Gastroesophageal sphincter (tissue), 4 donors: ENCODE data around the gene NINL. TPM values are rescaled to one million over a fixed set of nuclear protein-coding genes. Genes with fewer than 3 reads are reported as not detected.

Experiments used
- ATAC-seq: fragments of 150-250 bp; one replicate; pipeline ENCODE4 v1.9.1; 2016; ENCODE audit warnings: mild to moderate bottlenecking, moderate library complexity
- H3K27ac ChIP-seq, 4 donors: fragments of 200-600 bp; sonication (generic) in 3 of 4; 1 replicate in 3 of 4; 2 replicates in 1 of 4; pipeline ENCODE4 v1.5.1; 2016 to 2019
- H3K27me3 ChIP-seq: fragments of 200-600 bp; sonication (generic); one replicate; pipeline ENCODE4 v1.5.1; 2019
- H3K36me3 ChIP-seq, 2 donors: fragments of 200-600 bp; sonication (generic); one replicate each; pipeline ENCODE4 v1.5.1; 2019; ENCODE audit warnings: control low read depth in 1 of 2
- H3K4me1 ChIP-seq, 3 donors: fragments of 200-600 bp; sonication (generic); 1 replicate in 2 of 3; 2 replicates in 1 of 3; pipeline ENCODE4 v1.5.1; 2016 to 2019; ENCODE audit warnings: control low read depth in 2 of 3
- H3K4me3 ChIP-seq, 2 donors: fragments of 200-600 bp; sonication (generic); one replicate each; pipeline ENCODE4 v1.5.1; 2019; ENCODE audit warnings: mild to moderate bottlenecking in 1 of 2, moderate library complexity in 1 of 2
- H3K9me3 ChIP-seq, 3 donors: fragments of 200-600 bp; sonication (generic); one replicate each; pipeline ENCODE4 v1.5.1; 2017 to 2019; ENCODE audit warnings: control low read depth in 2 of 3
- CTCF ChIP-seq, 4 experiments: fragments of 200-600 bp in 2 of 4; fragments of 450-650 bp in 2 of 4; sonication (generic) in 1 of 4; IDR thresholded peaks; one replicate each; pipeline ENCODE4 v1.5.1; 2017 to 2019; ENCODE audit warnings: antibody characterized with exemption in 4 of 4, mild to moderate bottlenecking in 2 of 4, moderate library complexity in 2 of 4
- EP300 ChIP-seq: sonication (generic); formaldehyde crosslinking; IDR thresholded peaks from one replicate; pipeline ENCODE4 v1.6.1; 2017; ENCODE audit warnings: antibody characterized with exemption, mild to moderate bottlenecking
- POLR2A ChIP-seq, 2 donors: fragments of 450-650 bp; IDR thresholded peaks; one replicate each; pipeline ENCODE4 v1.6.1; 2017; ENCODE audit warnings: antibody characterized with exemption in 2 of 2, mild to moderate bottlenecking in 2 of 2, moderate library complexity in 1 of 2
- POLR2AphosphoS5 ChIP-seq: sonication (generic); formaldehyde crosslinking; IDR thresholded peaks from one replicate; pipeline ENCODE4 v1.6.1; 2017; ENCODE audit warnings: antibody characterized with exemption
- WGBS, 2 donors: methylation state at CpG; one replicate each; pipeline ENCODE4 v1.1.5; 2018; ENCODE audit warnings: low coverage in 1 of 2; 5-methylcytosine and 5-hydroxymethylcytosine counted together
- total RNA-seq, 4 donors: library from RNA; depleted of rRNA; stranded (reverse); fragments of >200 nt; gene quantifications; one replicate each; pipeline ENCODE4 v1.1.0, GENCODE V29; 2016

Gene NINL
- total RNA-seq, 4 donors from 2014 or later, result 4.2 to 7.5 (median 5.8) TPM

DNA sequence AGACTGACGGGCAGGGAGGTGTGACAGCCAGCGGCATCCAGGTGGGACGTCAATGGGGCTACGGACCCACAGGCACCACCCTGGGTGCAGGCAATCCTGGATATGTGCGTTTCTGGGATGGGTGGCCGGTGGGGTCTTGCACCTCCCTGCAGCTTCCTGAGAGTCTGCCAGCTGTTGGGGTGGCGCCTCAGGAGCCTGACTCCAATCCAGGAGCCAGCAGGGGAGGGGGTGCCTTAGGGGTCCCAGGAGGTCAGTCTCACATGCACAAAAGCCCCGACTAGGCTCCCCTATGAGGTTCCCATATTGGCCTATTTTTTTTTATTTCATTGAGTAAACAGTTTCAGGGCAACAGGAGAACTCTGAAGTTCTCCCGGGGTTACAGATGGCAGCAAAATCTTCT is 104.5 kb downstream of the NINL start:
- TF ChIP-seq EP300, result no peak
- no peak for TF ChIP-seq POLR2A (IDR thresholded peaks at IDR 0.05)
- no peak for TF ChIP-seq POLR2AphosphoS5
- no peak for TF ChIP-seq CTCF (IDR thresholded peaks at IDR 0.05)
- H3K4me1 ChIP-seq, result no peaks in the 10 kb centered on the region
- no peaks in the 10 kb centered on the region for H3K9me3 ChIP-seq
- H3K4me3 ChIP-seq, result no peak overlapping the region
- WGBS, 2 donors, result 100% methylated on average over 2 of the region's 9 CpGs; no CpG with 5 or more reads in 1 of the 2 donors
- H3K27ac ChIP-seq, result no peak overlapping the region
- no peaks in the 10 kb centered on the region for H3K27me3 ChIP-seq
- H3K36me3 ChIP-seq, result peaks cover 0 to 88% of the 10 kb centered on the region in 2 donors
- no peak for ATAC-seq

GRCh38 chr20:25480156-25480555 is 105.2 kb downstream of the NINL start:
- no peak for ATAC-seq
- Histone ChIP-seq H3K27me3 (no peaks in the 10 kb centered on the region), H3K36me3 (peaks cover 0 to 86% of the 10 kb centered on the region in 2 donors), H3K4me1 (no peaks in the 10 kb centered on the region), H3K27ac (no peak overlapping the region), H3K4me3 (no peak overlapping the region), H3K9me3 (no peaks in the 10 kb centered on the region)
- WGBS, 2 donors, result 82 to 87% methylated on average over 3 to 6 of the region's 7 CpGs
- no peak for TF ChIP-seq EP300
- no peak for TF ChIP-seq POLR2AphosphoS5
- TF ChIP-seq CTCF (IDR thresholded peaks at IDR 0.05), result no peak
- TF ChIP-seq POLR2A (IDR thresholded peaks at IDR 0.05), result no peak

- H3K36me3 ChIP-seq, result peaks cover 0 to 81% of the 10 kb centered on the region in 2 donors
- WGBS, 2 donors, result 75 to 76% methylated on average over 3 to 5 of the region's 5 CpGs
- H3K9me3 ChIP-seq, result no peaks in the 10 kb centered on the region
- no peak for TF ChIP-seq POLR2A (IDR thresholded peaks at IDR 0.05)
- no peak for TF ChIP-seq POLR2AphosphoS5
- no peak for TF ChIP-seq CTCF (IDR thresholded peaks at IDR 0.05)
- TF ChIP-seq EP300, result no peak
- no peak overlapping the region for H3K27ac ChIP-seq
- no peaks in the 10 kb centered on the region for H3K4me1 ChIP-seq
- H3K4me3 ChIP-seq, result no peak overlapping the region
- no peaks in the 10 kb centered on the region for H3K27me3 ChIP-seq
- no peak for ATAC-seq
These were observed 105.7 kb downstream of the NINL start for GRCh38 chr20:25479638-25480037.

DNA sequence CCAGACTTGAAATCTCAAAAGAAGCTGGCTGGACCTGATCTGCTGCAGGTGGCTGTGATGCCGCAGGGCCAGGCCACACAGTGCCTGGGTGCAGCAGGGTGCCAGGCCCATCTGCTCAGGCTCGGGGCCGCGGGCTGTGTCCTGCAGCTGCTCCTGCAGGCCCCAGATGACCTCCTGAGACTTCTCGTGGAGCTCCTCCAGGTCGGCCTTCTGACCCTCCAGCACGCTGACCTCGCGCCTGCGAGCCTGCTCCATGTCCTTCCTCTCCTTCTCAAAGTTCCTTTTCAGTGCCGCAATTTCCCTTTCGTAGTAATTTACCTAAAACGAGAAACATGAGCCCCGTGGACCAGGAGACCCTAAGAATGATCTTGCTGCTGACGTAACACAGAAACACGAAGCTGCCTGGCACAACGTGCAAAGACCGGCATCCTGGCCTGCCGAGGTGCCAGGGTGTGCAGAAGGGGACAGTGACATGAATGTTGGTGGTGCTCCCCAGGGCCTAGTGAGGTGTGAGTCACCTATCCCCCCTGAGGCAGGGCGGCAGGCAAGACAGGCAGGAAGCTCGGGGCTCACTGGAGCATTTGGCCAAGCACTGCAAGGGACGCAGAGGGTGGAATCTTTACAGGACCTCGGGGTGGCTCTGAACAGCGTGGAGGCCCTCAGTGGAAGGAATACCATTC is 106.3 kb downstream of the NINL start:
- Histone ChIP-seq H3K36me3 (peaks cover 0 to 75% of the 10 kb centered on the region in 2 donors), H3K4me3 (no peak overlapping the region), H3K4me1 (no peaks in the 10 kb centered on the region), H3K9me3 (no peaks in the 10 kb centered on the region), H3K27ac (no peak overlapping the region), H3K27me3 (no peaks in the 10 kb centered on the region)
- 75% methylated on average over 4 of the region's 24 CpGs; no CpG with 5 or more reads in 1 of the 2 donors for WGBS, 2 donors
- ATAC-seq, result no peak
- no peak for TF ChIP-seq POLR2A (IDR thresholded peaks at IDR 0.05)

GRCh38 chr20:25477014-25477882 is 108.1 kb downstream of the NINL start:
- Histone ChIP-seq H3K36me3 (peaks cover 0 to 65% of the 10 kb centered on the region in 2 donors), H3K4me3 (no peak overlapping the region), H3K27ac (no peak overlapping the region), H3K27me3 (no peaks in the 10 kb centered on the region), H3K9me3 (no peaks in the 10 kb centered on the region), H3K4me1 (no peaks in the 10 kb centered on the region)
- WGBS, 2 donors, result 88% methylated on average over 5 of the region's 28 CpGs; no CpG with 5 or more reads in 1 of the 2 donors
- no peak for ATAC-seq
- TF ChIP-seq POLR2AphosphoS5 (no peak), POLR2A (IDR thresholded peaks at IDR 0.05) (no peak), CTCF (IDR thresholded peaks at IDR 0.05) (no peak), EP300 (no peak)
